ENCODE measurements around the gene MMP25.

DNA sequence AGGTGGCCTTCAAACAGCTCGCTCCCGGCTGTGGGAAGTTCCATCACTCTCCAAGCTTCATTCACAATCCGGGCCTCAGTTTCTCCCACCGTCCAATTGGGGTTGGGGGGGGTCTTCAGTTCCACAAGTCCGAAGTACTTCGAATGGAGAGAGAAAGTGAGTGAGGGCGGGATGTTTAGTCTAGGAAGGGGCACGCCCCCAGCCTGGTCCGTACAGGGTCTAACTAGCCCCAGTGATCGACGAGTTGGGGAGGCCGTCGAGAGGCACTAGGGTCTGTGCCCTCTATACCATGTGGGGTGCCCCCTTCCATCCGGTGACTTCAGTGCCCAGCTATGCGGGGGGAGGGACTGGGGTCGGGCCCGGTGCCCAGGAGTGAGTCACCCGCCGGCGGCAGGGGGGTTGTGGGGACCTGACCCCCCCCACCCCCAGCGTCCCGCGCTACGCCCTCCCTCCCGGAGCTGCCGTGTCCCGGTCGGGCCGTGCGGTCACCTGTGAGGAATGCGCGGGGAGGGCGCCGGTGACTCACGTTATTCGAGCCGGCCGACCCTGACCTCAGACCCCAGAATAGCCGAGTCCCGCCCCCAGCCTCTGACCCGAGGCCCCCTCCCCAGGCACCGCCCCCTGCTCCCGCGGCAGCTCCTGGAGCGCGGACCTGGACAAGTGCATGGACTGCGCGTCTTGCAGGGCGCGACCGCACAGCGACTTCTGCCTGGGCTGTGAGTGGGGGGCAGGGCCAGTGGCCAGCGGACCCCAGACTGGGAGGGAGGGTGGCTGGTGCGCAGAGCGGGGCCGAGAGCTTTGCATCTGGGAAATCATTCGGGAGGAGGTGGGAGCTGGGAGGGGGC lies 25.5 kb upstream of the MMP25 start:
- TF ChIP-seq, protein P1, sequence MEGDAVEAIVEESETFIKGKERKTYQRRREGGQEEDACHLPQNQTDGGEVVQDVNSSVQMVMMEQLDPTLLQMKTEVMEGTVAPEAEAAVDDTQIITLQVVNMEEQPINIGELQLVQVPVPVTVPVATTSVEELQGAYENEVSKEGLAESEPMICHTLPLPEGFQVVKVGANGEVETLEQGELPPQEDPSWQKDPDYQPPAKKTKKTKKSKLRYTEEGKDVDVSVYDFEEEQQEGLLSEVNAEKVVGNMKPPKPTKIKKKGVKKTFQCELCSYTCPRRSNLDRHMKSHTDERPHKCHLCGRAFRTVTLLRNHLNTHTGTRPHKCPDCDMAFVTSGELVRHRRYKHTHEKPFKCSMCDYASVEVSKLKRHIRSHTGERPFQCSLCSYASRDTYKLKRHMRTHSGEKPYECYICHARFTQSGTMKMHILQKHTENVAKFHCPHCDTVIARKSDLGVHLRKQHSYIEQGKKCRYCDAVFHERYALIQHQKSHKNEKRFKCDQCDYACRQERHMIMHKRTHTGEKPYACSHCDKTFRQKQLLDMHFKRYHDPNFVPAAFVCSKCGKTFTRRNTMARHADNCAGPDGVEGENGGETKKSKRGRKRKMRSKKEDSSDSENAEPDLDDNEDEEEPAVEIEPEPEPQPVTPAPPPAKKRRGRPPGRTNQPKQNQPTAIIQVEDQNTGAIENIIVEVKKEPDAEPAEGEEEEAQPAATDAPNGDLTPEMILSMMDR (conservative IDR thresholded peaks at IDR 0.05; ENCODE audit: low read depth, low read length): no peak
- TF ChIP-seq EZH2 (IDR thresholded peaks at IDR 0.05; ENCODE audit: borderline replicate concordance, low read depth, low read length, poor library complexity, severe bottlenecking): no peak

Measured in A673 (cell line).